Activated CD4-positive, CD25-positive, alpha-beta regulatory T cell (primary cell): ENCODE results near the gene BPIFA2.
"Not testable (repeated sequence)": the region's sequence is repeated elsewhere in the genome, so short reads cannot be mapped to it uniquely, and the experiment has no call there.

Experiments used
- DNase-seq, 4 experiments: peaks; one replicate each; lab custom pipeline; 2025; lab: John Stamatoyannopoulos, UW

The BPIFA2 gene

DNA sequence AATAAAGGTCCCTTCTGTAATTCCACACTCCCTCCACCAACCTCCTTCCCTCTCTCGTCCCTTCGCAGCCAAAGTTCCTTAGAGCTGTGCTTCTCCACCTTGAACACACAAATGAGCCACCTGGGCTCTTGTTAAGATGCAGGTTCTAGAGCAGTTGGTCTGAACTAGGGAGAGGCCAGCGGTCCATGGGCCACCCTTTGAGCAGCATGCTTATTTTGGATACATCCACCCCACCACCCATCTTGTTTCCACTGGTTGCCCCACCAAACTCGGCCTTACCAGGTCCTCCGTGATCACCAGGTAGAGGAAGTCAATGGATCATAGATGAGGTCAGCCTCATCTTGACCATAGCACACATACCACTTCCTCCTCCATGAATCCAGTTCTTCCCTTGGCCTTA is 7.3 kb upstream of the BPIFA2 start:
- no peak for DNase-seq

GRCh38 chr20:33162313-33162712 is 5.6 kb upstream of the BPIFA2 start:
- DNase-seq, result no peak

DNA sequence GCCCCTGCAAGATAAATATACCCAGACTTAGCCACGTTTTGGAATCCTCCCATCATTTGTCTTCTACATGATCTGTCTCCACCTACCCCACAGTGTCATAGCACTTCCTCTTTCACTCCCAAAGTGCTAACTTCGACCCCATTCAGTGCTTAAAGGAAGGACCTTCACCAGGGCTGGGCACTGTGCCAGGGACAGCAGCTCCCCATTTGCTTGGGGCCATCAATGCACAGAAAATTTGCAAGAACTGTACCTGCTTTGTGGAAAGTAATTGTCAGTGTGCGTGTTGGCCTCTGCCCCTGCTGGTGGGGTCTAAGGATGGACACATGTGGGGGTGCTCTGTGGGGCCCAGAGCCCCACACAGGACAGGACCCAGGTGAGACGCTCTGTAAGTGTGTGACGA is 5.2 kb upstream of the BPIFA2 start:
- no peak for DNase-seq

DNA sequence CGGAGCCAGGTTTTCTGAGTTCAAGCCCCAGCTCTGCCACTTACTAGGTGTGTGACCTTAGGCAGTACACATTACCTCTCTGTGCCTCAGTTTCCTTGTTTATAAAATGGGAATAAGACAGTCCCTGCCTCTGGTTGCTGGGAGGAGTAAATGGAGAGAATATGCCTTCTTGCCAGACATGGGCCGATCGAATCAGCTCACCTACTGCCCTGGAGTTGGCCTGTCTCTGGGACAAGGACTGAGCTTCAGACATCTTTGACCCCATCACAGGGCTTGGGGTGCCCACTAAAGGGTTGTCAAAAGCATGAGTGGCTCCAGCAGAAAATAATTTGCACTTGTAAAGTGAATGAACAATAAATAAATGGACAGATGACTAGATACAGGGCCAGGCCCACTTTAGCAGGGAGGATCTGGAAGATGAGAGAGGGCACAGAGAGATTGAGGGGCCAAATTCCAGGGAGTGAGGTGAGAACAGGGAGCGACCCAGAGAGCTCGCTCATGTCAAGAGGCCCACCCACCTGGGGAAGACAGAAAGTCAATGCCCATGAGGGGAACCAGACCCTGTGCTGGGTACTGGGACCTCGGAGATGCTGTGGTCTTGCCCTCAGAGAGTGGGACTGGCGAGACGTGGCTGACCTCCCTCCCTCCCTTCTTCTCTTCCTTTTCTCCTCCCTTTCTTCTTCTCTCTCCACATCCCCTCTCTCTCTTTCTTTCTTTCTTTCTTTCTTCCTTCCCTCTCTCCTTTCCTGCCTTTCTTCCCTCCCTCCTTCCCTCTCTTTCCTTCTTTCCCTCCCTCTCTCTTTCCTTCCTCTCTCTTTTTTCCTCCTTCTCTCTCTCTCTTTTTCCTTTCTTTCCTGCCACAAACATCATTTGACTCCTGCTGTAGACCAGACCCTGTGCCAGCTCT is 3.9 kb upstream of the BPIFA2 start:
- no peak for DNase-seq

GRCh38 chr20:33164763-33165095 is 3.2 kb upstream of the BPIFA2 start:
- no peak for DNase-seq

DNA sequence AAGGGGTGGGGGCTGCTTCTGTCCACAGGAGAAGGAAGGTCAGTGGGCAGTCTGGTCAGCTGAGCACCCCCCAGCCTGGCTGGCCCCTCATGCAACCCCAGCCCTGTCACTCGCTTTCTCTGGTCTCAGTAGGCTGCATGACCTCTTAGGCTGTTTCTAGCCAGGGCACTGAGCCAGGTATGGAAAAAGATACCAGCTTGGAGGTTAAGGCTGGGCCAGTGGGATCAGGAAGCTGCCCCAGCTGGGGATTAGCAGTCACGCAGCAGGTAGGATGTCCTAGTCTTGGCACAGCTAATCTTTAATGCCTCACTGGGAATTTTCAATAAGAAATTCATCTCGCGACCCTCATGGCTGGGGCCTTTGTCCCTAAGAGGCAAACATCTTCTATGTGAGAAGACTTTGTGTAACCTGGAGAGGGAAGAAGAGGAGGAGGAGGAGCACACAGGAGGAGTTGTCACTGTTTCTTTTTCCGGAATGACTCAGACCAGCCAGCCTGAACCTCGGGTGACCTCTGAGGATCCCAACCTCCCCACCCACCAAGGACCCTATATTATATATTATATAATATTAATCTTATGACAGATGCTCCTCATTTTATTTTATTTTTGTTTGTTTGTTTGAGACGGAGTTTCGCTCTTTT is 2.4 kb upstream of the BPIFA2 start:
- no peak for DNase-seq

DNA sequence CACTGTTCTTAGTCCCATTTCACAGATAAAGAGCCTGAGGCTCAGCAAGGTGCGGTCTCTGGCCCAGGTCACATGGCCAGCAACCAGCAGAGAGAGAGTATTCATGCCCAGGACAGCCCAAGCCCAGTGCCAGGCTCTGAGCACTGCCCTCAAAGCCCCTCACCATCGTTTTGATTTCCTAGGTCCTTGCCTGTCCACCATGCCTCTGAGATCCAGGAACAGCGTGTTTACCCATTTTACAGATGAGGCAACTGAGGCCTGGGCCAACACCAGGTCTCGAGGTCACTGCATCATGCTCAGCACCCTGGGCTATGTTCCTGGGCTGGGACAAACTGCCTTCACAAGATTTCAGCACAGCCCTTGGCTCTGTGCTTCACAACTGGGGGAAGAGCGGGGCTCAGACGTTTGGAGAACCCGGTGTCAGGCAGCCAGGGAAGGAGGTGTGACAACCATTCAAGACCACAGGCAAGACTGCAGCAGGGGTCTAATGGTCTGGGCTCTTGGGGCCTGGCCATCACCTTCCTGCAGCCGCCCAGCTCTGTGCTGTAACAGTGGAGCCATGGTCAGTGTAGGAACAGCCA is 1.3 kb upstream of the BPIFA2 start:
- DNase-seq, result no peak

GRCh38 chr20:33169176-33169794 is 1.3 kb downstream of the BPIFA2 start:
- DNase-seq, result peak in 1 of 4 experiments; percentile 15

DNA sequence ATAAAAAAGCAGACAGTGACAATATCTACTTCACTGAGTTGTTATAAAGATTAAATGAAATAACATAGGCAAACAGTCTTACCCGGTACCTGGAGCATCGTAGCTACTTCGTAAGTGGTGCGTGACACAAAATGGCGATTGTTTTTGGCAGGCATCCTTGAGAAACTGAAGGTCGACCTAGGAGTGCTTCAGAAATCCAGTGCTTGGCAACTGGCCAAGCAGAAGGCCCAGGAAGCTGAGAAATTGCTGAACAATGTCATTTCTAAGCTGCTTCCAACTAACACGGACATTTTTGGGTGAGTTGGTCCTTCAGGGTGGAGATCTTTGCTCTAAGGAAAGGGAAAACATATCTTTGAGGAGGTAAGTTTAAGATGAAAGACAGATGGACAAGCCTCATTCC is 4.8 kb downstream of the BPIFA2 start:
- no peak for DNase-seq

GRCh38 chr20:33175123-33175522 is 7.2 kb downstream of the BPIFA2 start:
- no peak for DNase-seq

GRCh38 chr20:33176101-33176500 is 8.1 kb downstream of the BPIFA2 start:
- DNase-seq, result no peak

DNA sequence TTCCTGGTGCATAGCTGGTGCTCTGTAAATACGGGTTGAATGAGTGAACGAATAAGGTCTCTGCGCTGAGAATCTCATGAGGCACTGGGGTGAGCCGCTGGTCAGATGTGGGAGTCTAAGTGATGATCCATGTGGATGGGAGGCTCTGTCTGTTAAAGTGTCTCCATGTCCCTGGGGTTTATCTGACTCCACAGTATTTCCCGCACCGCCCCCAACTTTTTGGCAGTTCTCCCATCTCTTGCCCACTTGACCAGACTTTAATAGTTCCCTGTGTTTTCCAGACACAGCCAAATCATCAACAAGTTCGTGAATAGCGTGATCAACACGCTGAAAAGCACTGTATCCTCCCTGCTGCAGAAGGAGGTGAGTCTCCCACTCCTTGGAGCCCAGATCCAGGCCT is 9.9 kb downstream of the BPIFA2 start:
- DNase-seq, result no peak

- no peak for DNase-seq
These were observed 10.8 kb downstream of the BPIFA2 start for GRCh38 chr20:33178726-33179125.

GRCh38 chr20:33180169-33180568 is 12.2 kb downstream of the BPIFA2 start:
- DNase-seq, result no peak

DNA sequence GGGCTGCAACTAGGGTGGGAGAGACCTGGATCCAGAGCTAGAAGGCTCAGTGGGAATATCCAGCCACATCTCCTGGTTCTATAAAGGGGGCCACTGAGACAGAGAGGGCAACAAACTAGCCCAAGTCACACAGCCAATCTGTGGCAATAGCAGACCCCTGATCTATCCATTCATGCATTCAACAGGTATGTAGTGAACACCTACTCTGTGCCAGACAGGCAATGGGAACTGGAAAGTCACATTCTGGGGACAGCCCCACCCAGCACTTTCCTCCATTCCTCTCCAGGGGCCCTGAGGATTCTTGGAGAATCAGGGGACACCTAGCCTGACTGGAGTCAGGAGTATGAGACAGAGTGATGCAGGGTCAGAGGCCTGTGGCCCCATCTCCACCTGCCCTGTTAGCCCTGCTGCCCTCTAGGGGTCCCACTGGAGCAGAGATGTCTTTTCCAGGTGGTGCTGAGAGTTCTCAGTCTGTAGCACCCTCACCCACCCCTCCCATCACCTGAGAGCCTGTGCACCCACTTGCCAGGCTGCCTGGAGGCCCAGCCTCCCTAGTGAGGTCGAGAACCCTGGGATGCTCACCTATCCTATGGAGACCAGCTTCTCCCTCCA is 13.6 kb downstream of the BPIFA2 start:
- no peak for DNase-seq

DNA sequence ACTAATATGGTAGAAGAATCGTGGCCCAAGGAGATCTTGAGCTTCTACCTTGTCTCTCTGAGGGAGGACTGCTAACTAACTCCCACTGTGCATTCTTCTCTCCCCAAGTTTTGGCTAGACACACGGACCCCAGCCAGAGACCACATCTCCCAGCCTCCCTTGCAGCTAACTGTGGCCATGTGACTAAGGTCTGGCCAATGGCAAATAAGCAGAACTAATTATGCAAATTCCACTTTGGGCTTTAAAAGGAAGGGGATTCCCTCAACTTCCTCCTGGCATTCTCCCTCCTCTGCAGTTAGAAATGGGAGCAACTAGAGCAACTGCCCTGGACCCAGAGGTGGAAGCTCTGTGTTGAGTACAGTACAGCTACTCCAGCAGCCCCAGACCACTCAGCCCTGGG is 15.4 kb downstream of the BPIFA2 start:
- no peak for DNase-seq

DNA sequence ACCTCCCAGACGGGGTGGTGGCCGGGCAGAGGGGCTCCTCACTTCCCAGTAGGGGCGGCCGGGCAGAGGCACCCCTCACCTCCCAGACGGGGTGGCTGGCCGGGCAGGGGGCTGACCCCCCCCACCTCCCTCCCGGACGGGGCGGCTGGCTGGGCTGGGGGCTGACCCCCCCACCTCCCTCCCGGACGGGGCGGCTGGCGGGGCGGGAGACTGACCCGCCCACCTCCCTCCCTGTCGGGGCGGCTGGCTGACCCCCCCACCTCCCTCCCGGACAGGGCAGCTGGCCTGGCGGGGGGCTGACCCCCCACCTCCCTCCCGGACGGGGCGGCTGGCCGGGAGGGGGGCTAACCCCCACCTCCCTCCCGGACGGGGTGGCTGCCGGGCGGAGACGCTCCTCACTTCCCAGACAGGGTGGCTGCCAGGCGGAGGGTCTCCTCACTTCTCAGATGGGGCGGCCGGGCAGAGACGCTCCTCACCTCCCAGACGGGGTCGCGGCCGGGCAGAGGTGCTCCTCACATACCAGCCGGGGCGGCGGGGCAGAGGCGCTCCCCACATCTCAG is 17.2 kb downstream of the BPIFA2 start:
- DNase-seq, result not testable (repeated sequence)

DNA sequence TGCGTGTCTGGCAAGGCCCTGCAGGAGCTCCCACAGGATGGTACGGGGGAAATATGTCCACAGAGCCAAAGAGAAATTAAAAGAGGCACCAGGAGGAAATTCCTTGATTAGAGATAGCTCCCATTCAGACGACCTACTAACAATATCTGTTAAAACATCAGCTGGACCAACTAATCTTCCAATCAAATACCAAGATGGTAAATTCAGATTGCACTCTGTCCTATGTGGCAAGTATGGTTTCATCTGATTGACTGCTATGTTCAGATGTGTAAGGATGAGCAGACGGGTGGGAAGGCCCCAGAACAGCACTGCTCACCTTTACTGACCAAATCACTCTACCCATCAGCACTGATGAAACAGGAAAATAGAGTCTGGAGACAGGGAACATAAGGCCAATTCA is 19.5 kb downstream of the BPIFA2 start:
- DNase-seq, result no peak

GRCh38 chr20:33188421-33188820 is 20.5 kb downstream of the BPIFA2 start:
- no peak for DNase-seq

- DNase-seq, result no peak
These were observed 23.5 kb downstream of the BPIFA2 start for GRCh38 chr20:33191484-33191883.

DNA sequence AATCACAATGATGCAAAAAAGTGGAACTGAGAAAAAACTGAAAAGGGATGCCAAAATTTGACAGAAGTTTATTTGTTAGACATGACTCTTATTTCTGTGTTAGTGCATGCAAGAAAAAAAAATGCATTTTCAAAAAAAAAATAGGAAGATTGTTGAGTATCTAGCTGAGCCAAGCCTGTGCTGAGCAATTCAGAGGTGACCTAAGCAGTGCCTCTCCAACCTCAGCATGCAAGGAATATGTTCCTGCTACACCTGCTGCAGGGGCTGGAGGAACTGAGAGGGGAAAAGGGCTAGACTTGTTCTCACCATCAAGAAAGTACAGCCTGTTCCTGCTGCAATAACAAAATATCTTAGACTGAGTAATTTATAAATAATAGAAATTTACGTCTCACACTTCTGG is 24.0 kb downstream of the BPIFA2 start:
- no peak for DNase-seq

GRCh38 chr20:33192912-33193501 is 25.0 kb downstream of the BPIFA2 start:
- DNase-seq, result no peak
